HL-60 (cell line): Measurements from ENCODE around the gene NUP155.

Source experiments
- POLR2AphosphoS5 ChIP-seq: IDR thresholded peaks from 2 replicates; pipeline ENCODE4 v1.6.1; 2012; ENCODE audit warnings: low read depth
- TF ChIP-seq, protein P1 (sequence below): IDR thresholded peaks from one replicate; pipeline ENCODE4 v1.5.1; 2011; ENCODE audit warnings: low read length, control low read depth, inconsistent platforms; ENCODE audit not compliant: insufficient read depth

DNA sequence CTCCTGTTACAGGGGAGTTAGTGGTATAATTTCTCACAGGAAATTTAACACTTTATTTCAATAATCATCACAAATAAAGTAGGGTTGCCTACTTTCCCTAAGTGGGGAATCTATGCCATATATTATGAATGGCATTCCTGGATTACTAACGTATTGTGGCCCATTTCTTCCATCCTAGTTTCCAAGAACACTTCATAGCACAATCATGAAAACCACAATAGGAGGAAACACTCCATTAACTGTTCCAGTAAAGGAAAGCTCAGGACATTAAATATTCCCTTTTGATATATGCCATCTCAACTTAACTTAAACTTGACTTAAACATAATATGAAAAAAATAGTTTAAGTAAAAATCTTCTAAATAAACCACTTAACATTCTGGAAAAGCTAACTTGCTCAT lies 123.9 kb downstream of the NUP155 start:
- TF ChIP-seq, protein P1, sequence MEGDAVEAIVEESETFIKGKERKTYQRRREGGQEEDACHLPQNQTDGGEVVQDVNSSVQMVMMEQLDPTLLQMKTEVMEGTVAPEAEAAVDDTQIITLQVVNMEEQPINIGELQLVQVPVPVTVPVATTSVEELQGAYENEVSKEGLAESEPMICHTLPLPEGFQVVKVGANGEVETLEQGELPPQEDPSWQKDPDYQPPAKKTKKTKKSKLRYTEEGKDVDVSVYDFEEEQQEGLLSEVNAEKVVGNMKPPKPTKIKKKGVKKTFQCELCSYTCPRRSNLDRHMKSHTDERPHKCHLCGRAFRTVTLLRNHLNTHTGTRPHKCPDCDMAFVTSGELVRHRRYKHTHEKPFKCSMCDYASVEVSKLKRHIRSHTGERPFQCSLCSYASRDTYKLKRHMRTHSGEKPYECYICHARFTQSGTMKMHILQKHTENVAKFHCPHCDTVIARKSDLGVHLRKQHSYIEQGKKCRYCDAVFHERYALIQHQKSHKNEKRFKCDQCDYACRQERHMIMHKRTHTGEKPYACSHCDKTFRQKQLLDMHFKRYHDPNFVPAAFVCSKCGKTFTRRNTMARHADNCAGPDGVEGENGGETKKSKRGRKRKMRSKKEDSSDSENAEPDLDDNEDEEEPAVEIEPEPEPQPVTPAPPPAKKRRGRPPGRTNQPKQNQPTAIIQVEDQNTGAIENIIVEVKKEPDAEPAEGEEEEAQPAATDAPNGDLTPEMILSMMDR, result no peak
- TF ChIP-seq POLR2AphosphoS5, result no peak
